SK-N-SH treated with all-trans-retinoic acid at 6 μM for 48 hours (cell line): ENCODE measurements around the gene ASCC3.

ENCODE experiments used
- CSDC2 ChIP-seq: fragments of 250-450 bp; sonication (Bioruptor Pico); IDR thresholded peaks from 2 replicates; pipeline ENCODE4 v1.5.0; 2020; ENCODE audit warnings: mild to moderate bottlenecking, moderate library complexity
- GLIS3 ChIP-seq: fragments of 250-450 bp; sonication (Bioruptor Pico); IDR thresholded peaks from 2 replicates; pipeline ENCODE4 v1.5.0; 2020; ENCODE audit warnings: mild to moderate bottlenecking, moderate library complexity
- RARB ChIP-seq: fragments of 250-450 bp; sonication (Bioruptor Pico); IDR thresholded peaks from 2 replicates; pipeline ENCODE4 v1.8.0; 2021; ENCODE audit warnings: mild to moderate bottlenecking, moderate library complexity

GRCh38 chr6:100691972-100692371 is 189.2 kb downstream of the ASCC3 start:
- no peak for TF ChIP-seq RARB (CRISPR knock-in tag)
- TF ChIP-seq GLIS3 (CRISPR knock-in tag), result no peak
- no peak for TF ChIP-seq CSDC2
